Upper lobe of left lung (tissue), 4 donors: ENCODE measurements around the gene MARVELD2.

Experiments used
- EP300 ChIP-seq, 4 donors: sonication (generic); formaldehyde crosslinking; IDR thresholded peaks; one replicate each; pipeline ENCODE4 v1.5.1; 2017; ENCODE audit warnings: antibody characterized with exemption in 4 of 4, control low read depth in 2 of 4
- POLR2A ChIP-seq, 4 donors: fragments of 450-650 bp; IDR thresholded peaks; one replicate each; pipeline ENCODE4 v1.5.1; 2016 to 2017; ENCODE audit warnings: antibody characterized with exemption in 4 of 4, mild to moderate bottlenecking in 2 of 4
- POLR2AphosphoS5 ChIP-seq, 2 donors: sonication (generic); formaldehyde crosslinking; IDR thresholded peaks; one replicate each; pipeline ENCODE4 v1.5.1; 2017; ENCODE audit warnings: antibody characterized with exemption in 2 of 2
- TF ChIP-seq, protein P1 (sequence below), 6 experiments: fragments of 450-650 bp in 4 of 6; fragments of 200-600 bp in 2 of 6; sonication (generic) in 2 of 6; IDR thresholded peaks; one replicate each; pipeline ENCODE4 v1.5.1; 2016 to 2019; ENCODE audit warnings: antibody characterized with exemption in 6 of 6

DNA sequence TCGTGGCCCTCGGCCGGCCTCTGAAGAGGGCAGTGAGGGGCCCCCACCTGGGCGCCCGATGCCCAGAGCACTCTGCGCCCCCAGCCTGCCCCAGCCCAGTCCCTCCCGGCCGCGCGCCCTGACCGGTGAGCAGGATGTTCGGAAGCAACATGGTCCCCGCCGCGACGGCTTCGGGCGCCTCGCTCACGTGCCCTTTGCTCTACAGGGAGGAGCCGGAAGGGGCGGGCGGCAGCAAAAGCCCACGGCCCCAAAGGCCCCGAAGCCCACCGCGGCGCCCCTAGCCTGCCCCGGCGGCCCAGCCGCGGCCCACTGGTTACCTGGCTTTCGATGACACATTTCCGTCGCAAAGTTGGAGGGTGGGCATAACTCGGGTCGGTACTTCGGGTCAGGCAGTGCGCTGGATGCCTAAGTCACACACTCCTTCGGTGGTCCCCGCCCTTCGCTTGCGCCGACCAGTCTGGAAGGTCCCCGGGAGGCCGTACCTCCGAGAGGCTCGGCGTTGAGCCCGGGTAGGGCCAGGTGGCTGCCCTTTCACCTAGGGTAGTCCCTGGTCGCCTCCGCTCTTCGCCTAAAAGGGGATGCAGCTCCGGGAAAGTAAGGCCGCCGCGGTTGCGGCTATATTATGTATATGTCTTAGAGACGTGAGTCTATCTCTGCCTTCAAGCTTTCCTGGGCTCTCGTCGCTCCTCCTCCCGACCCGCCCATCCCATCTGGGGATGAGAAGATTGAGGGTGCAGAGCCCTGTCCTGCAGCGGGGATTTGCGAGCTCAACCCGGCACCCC lies 45.4 kb upstream of the MARVELD2 start, which contains the start of the genes AK6, RAD17 and TAF9:
- TF ChIP-seq, protein P1, sequence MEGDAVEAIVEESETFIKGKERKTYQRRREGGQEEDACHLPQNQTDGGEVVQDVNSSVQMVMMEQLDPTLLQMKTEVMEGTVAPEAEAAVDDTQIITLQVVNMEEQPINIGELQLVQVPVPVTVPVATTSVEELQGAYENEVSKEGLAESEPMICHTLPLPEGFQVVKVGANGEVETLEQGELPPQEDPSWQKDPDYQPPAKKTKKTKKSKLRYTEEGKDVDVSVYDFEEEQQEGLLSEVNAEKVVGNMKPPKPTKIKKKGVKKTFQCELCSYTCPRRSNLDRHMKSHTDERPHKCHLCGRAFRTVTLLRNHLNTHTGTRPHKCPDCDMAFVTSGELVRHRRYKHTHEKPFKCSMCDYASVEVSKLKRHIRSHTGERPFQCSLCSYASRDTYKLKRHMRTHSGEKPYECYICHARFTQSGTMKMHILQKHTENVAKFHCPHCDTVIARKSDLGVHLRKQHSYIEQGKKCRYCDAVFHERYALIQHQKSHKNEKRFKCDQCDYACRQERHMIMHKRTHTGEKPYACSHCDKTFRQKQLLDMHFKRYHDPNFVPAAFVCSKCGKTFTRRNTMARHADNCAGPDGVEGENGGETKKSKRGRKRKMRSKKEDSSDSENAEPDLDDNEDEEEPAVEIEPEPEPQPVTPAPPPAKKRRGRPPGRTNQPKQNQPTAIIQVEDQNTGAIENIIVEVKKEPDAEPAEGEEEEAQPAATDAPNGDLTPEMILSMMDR (IDR thresholded peaks at IDR 0.05) = peak in 3 of 6 experiments; percentile 21 to 34 (median 26)
- TF ChIP-seq EP300 (IDR thresholded peaks at IDR 0.05) = no peak
- peak; percentile 6 to 87 (median 76) for TF ChIP-seq POLR2A (IDR thresholded peaks at IDR 0.05)
- TF ChIP-seq POLR2AphosphoS5 (IDR thresholded peaks at IDR 0.05) = peak; percentile 72 to 87
